GM12878 (cell line): ENCODE results near the gene FERD3L. TPM values are rescaled to one million over a fixed set of nuclear protein-coding genes. Genes with fewer than 3 reads are reported as not detected.

Experiments used
- ATAC-seq: fragments of 200-7000 bp; cut with Tn5 transposase; 3 replicates; pipeline ENCODE4 v1.9.1; 2020; ENCODE audit warnings: mild to moderate bottlenecking, moderate library complexity
- BruUV-seq: library from RNA; stranded (reverse); fragments of 400-500 nt; replicated peaks from 2 replicates; lab custom pipeline; 2021; lab: Mats Ljungman, UMichigan
- CTCF ChIA-PET: fragments of 300-600 bp; sonication (Branson Sonifier 250); formaldehyde crosslinking; extraction: SDS; loops from one replicate; lab custom pipeline; 2021; ENCODE audit warnings: inconsistent platforms; lab: Yijun Ruan, JAX
- POLR2A ChIA-PET: fragments of 350-600 bp; formaldehyde crosslinking; extraction: SDS; loops from one replicate; lab custom pipeline; 2021; ENCODE audit warnings: inconsistent platforms; lab: Charles Lee
- RAD21 ChIA-PET: fragments of 300-600 bp; sonication (Branson Sonifier 250); formaldehyde crosslinking; loops from one replicate; lab custom pipeline; 2023; ENCODE audit warnings: antibody characterized with exemption; ENCODE audit not compliant: unreplicated experiment; lab: Charles Lee
- SMC1A ChIA-PET: fragments of 300-600 bp; sonication (Branson Sonifier 250); formaldehyde crosslinking; loops from one replicate; lab custom pipeline; 2023; ENCODE audit not compliant: unreplicated experiment, uncharacterized antibody; lab: Charles Lee
- DNase-seq: peaks from one replicate; pipeline ENCODE4 v3.0.0-alpha.2; 2011; ENCODE audit warnings: low read depth, low spot score
- FAIRE-seq: peaks from 3 replicates; lab custom pipeline; 2011; peaks lifted over from hg19 to GRCh38; lab: Jason Lieb, UNC
- H2AFZ ChIP-seq: 2 replicates; pipeline ENCODE4 v1.6.0; 2011; ENCODE audit warnings: low read depth, low read length, control low read depth; ENCODE audit not compliant: control insufficient read depth
- H3K27ac ChIP-seq: 2 replicates; pipeline ENCODE4 v1.5.1; 2011; ENCODE audit warnings: control low read depth; ENCODE audit not compliant: control insufficient read depth, insufficient read depth
- H3K27me3 ChIP-seq, 2 experiments: replicated peaks in 1 of 2; 2 replicates each; pipeline versions ENCODE4 v1.6.0 to v1.6.1; 2011; ENCODE audit warnings: low read length in 1 of 2; ENCODE audit not compliant: control insufficient read depth in 2 of 2, insufficient read depth in 2 of 2
- H3K36me3 ChIP-seq, 2 experiments: 2 replicates each; pipeline ENCODE4 v1.5.1; 2011; ENCODE audit warnings: low read length in 1 of 2; ENCODE audit not compliant: control insufficient read depth in 2 of 2, insufficient read depth in 2 of 2
- H3K4me1 ChIP-seq: 2 replicates; pipeline ENCODE4 v1.6.1; 2011; ENCODE audit warnings: mild to moderate bottlenecking, low read length, moderate library complexity, mixed read lengths; ENCODE audit not compliant: control insufficient read depth, insufficient read depth
- H3K4me2 ChIP-seq: 2 replicates; pipeline ENCODE4 v1.6.0; 2011; ENCODE audit warnings: control low read depth; ENCODE audit not compliant: control insufficient read depth, insufficient read depth
- H3K4me3 ChIP-seq: fragments of 200-600 bp; sonication (generic); 2 replicates; pipeline ENCODE4 v1.5.1; 2016
- H3K79me2 ChIP-seq: 2 replicates; pipeline ENCODE4 v1.6.0; 2011; ENCODE audit warnings: low read length; ENCODE audit not compliant: control insufficient read depth, insufficient read depth
- H3K9ac ChIP-seq: 2 replicates; pipeline ENCODE4 v1.8.0; 2011; ENCODE audit warnings: low read length, control low read depth, mixed read lengths; ENCODE audit not compliant: control insufficient read depth, insufficient read depth
- H3K9me3 ChIP-seq: replicated peaks from 3 replicates; pipeline ENCODE4 v1.5.1; 2011; ENCODE audit warnings: mild to moderate bottlenecking, low read length; ENCODE audit not compliant: control insufficient read depth, insufficient read depth
- H4K20me1 ChIP-seq: 2 replicates; pipeline ENCODE4 v1.6.0; 2011; ENCODE audit not compliant: control insufficient read depth, insufficient read depth
- ATF7 ChIP-seq: fragments of 450-650 bp; IDR thresholded peaks from 2 replicates; pipeline ENCODE4 v1.6.1; 2016; ENCODE audit warnings: low read depth, mild to moderate bottlenecking
- BCL11A ChIP-seq: IDR thresholded peaks from 2 replicates; pipeline ENCODE4 v1.6.1; 2011; ENCODE audit warnings: low read depth, low read length
- CHD2 ChIP-seq: IDR thresholded peaks from 2 replicates; pipeline ENCODE4 v1.6.1; 2011; ENCODE audit warnings: low read depth, low read length, improper control_type of control experiment, borderline replicate concordance
- E4F1 ChIP-seq: fragments of 450-650 bp; IDR thresholded peaks from 2 replicates; pipeline ENCODE4 v1.6.1; 2018; ENCODE audit warnings: borderline replicate concordance, mild to moderate bottlenecking; ENCODE audit not compliant: partially characterized antibody
- EGR1 ChIP-seq, 2 experiments: IDR thresholded peaks; 1 replicate in 1 of 2; 2 replicates in 1 of 2; pipeline ENCODE4 v1.6.1; 2011 to 2012; ENCODE audit warnings: low read depth in 2 of 2, low read length in 2 of 2, borderline replicate concordance in 1 of 2, mild to moderate bottlenecking in 1 of 2, moderate library complexity in 1 of 2
- FOXK2 ChIP-seq: fragments of 450-650 bp; IDR thresholded peaks from 2 replicates; pipeline ENCODE4 v1.6.1; 2017; ENCODE audit warnings: mild to moderate bottlenecking, moderate library complexity
- HSF1 ChIP-seq: fragments of 150-350 bp; IDR thresholded peaks from 2 replicates; pipeline ENCODE4 v1.6.1; 2014; ENCODE audit warnings: mild to moderate bottlenecking, low read depth, low read length
- MTA2 ChIP-seq: fragments of 450-650 bp; IDR thresholded peaks from 2 replicates; pipeline ENCODE4 v1.6.1; 2016; ENCODE audit warnings: low read depth, mild to moderate bottlenecking, moderate library complexity
- MTA3 ChIP-seq: IDR thresholded peaks from 2 replicates; pipeline ENCODE4 v1.6.1; 2012; ENCODE audit warnings: low read length, inconsistent platforms, borderline replicate concordance
- NBN ChIP-seq: fragments of 450-650 bp; IDR thresholded peaks from 2 replicates; pipeline ENCODE4 v1.6.1; 2016
- NFYB ChIP-seq: IDR thresholded peaks from 2 replicates; pipeline ENCODE4 v1.6.1; 2011; ENCODE audit warnings: low read depth, mild to moderate bottlenecking, low read length, improper control_type of control experiment, moderate library complexity; ENCODE audit not compliant: insufficient read depth
- PAX5 ChIP-seq: IDR thresholded peaks from 2 replicates; pipeline ENCODE4 v1.6.1; 2011; ENCODE audit warnings: low read depth, low read length, borderline replicate concordance
- RELA ChIP-seq: fragments of 450-650 bp; IDR thresholded peaks from 2 replicates; pipeline ENCODE4 v1.8.0; 2014; ENCODE audit warnings: borderline replicate concordance; ENCODE audit not compliant: partially characterized antibody
- REST ChIP-seq: IDR thresholded peaks from 2 replicates; pipeline ENCODE4 v1.6.1; 2012; ENCODE audit warnings: mild to moderate bottlenecking, low read depth, low read length
- WGBS: methylation state at CpG from one replicate; pipeline ENCODE4 v1.1.6; 2016; ENCODE audit warnings: low lambda C conversion rate; ENCODE audit not compliant: insufficient replicate concordance, insufficient coverage; ENCODE audit errors: missing lambda C conversion rate; 5-methylcytosine and 5-hydroxymethylcytosine counted together
- in situ Hi-C: fragments of 300-500 bp; cut with MboI; formaldehyde crosslinking; loops from 9 replicates; pipeline ENCODE4 v1.14.3; 2018; ENCODE audit warnings: mixed read lengths
- intact Hi-C: fragments of 100-400 bp; cut with micrococcal nuclease; formaldehyde crosslinking; loops from one replicate; pipeline ENCODE4 v1.14.2; 2022; ENCODE audit not compliant: unreplicated experiment
- polyA plus RNA-seq, 11 experiments: library from polyadenylated mRNA; depleted of rRNA in 4 of 11; unstranded in 6 of 11; stranded (reverse) in 5 of 11; fragments of >200 nt; fragmentation: Nextera tagmentation in 4 of 11; fragmentation: Illumina TruSeq in 1 of 11; extraction: Ambion mirVana in 4 of 11; extraction: Trizol in 1 of 11; gene quantifications; 1 replicate in 1 of 11; 2 replicates in 10 of 11; pipeline versions ENCODE4 v1.2.1 to v1.2.3, GENCODE V29; 2011 to 2016; ENCODE audit warnings: inconsistent platforms in 2 of 11, missing spikeins in 2 of 11, low read depth in 1 of 11
- total RNA-seq, 4 experiments: library from RNA; depleted of rRNA in 3 of 4; stranded (reverse); fragments of >200 nt in 3 of 4; fragmentation: Illumina TruSeq in 1 of 4; extraction: Trizol in 1 of 4; gene quantifications; 2 replicates each; pipeline versions ENCODE4 v1.2.1 to v1.2.3, GENCODE V29; 2013 to 2021

FERD3L gene
- total and polyA plus RNA-seq, 10 of the 15 experiments (the other 5 are each of a cell fraction or from before 2014, with no cell fraction given): not detected

- no peak for TF ChIP-seq REST
- TF ChIP-seq BCL11A: no peak
These were observed 40.4 kb downstream of the FERD3L start (continued) for GRCh38 chr7:19104811-19105210.

GRCh38 chr7:19102884-19103283 is 42.3 kb downstream of the FERD3L start:
- peaks cover 6 to 8% of the 10 kb centered on the region in 2 experiments for H3K27me3 ChIP-seq
- in situ Hi-C loops: loop anchor here (25.0 kb wide), 1 partner anchor 559 kb away; no protein-coding TSS in a partner anchor
- BruUV-seq: no TSS peak
- no peak overlapping the region for H3K4me2 ChIP-seq
- no peaks in the 10 kb centered on the region for H4K20me1 ChIP-seq
- intact Hi-C loops: no loop called here
- FAIRE-seq: no peak
- no peak overlapping the region for H2AFZ ChIP-seq
- ChIA-PET RAD21 (no interaction called here), SMC1A (no interaction called here), CTCF (interaction anchor here (1.9 kb wide), 1 partner anchor 11 kb away, joined by 4 read pairs; no protein-coding TSS in a partner anchor), POLR2A (no interaction called here)
- no peak for DNase-seq
- no peak overlapping the region for H3K9ac ChIP-seq
- no peaks in the 10 kb centered on the region for H3K79me2 ChIP-seq
- no peaks in the 10 kb centered on the region; the same call in 1 of the 2 replicates for H3K4me1 ChIP-seq
- H3K9me3 ChIP-seq: no peaks in the 10 kb centered on the region; the same call in 1 of the 3 replicates
- H3K4me3 ChIP-seq: no peak overlapping the region
- no peak for ATAC-seq
- no peak overlapping the region for H3K27ac ChIP-seq
- WGBS: 22% methylated on average over 4 of the region's 4 CpGs
- H3K36me3 ChIP-seq: no peaks in the 10 kb centered on the region
- no peak for TF ChIP-seq ATF7
- no peak for TF ChIP-seq NBN
- TF ChIP-seq NFYB: no peak
- TF ChIP-seq EGR1 (IDR thresholded peaks at IDR 0.05; ENCODE audit: borderline replicate concordance in 1 of 2, low read depth in 2 of 2, low read length in 2 of 2): no peak
- TF ChIP-seq PAX5: no peak
- TF ChIP-seq RELA: no peak
- TF ChIP-seq HSF1: no peak
- no peak for TF ChIP-seq MTA2
- TF ChIP-seq FOXK2: no peak
- TF ChIP-seq E4F1: no peak
- no peak for TF ChIP-seq MTA3
- TF ChIP-seq CHD2: no peak
